GM11168 (cell line): ENCODE results near the gene MXRA8.

Source experiments
- in situ Hi-C: fragments of 300-500 bp; cut with MboI; formaldehyde crosslinking; loops from one replicate; pipeline ENCODE4 v1.12.0; 2022; ENCODE audit warnings: low sequenced_read_pairs; ENCODE audit not compliant: unreplicated experiment

The MXRA8 gene

GRCh38 chr1:1338278-1338677 lies 20.1 kb downstream of the MXRA8 start:
- in situ Hi-C loops: no loop called here

GRCh38 chr1:1337793-1338147 lies 20.6 kb downstream of the MXRA8 start:
- in situ Hi-C loops: no loop called here

GRCh38 chr1:1336931-1337792 lies 21.2 kb downstream of the MXRA8 start:
- in situ Hi-C loops: no loop called here

GRCh38 chr1:1336446-1336845 lies 21.9 kb downstream of the MXRA8 start:
- in situ Hi-C loops: no loop called here

GRCh38 chr1:1335792-1336248 lies 22.5 kb downstream of the MXRA8 start:
- in situ Hi-C loops: no loop called here

GRCh38 chr1:1335283-1335682 lies 23.1 kb downstream of the MXRA8 start:
- in situ Hi-C loops: no loop called here

DNA sequence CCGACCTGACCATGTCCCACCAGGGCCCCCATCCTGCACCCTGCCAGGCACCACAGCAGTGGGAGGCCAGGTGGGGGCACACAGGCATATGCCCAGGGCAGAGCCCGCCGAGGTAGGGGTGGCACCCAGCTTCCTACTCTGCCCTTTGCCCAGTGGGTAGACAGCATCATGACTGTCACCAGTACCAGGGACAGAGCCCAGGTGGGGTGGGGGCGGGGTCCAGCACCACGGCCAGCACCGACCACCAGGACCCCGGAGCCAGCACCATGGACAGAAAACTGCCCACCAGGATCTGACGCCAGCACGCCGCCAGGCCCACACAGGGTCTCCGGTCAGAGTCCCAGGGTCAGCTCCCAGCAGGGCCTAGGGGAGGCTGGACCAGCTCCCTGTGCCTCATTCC lies 23.5 kb downstream of the MXRA8 start:
- in situ Hi-C loops: no loop called here

GRCh38 chr1:1333551-1334241 lies 24.7 kb downstream of the MXRA8 start:
- in situ Hi-C loops: no loop called here

DNA sequence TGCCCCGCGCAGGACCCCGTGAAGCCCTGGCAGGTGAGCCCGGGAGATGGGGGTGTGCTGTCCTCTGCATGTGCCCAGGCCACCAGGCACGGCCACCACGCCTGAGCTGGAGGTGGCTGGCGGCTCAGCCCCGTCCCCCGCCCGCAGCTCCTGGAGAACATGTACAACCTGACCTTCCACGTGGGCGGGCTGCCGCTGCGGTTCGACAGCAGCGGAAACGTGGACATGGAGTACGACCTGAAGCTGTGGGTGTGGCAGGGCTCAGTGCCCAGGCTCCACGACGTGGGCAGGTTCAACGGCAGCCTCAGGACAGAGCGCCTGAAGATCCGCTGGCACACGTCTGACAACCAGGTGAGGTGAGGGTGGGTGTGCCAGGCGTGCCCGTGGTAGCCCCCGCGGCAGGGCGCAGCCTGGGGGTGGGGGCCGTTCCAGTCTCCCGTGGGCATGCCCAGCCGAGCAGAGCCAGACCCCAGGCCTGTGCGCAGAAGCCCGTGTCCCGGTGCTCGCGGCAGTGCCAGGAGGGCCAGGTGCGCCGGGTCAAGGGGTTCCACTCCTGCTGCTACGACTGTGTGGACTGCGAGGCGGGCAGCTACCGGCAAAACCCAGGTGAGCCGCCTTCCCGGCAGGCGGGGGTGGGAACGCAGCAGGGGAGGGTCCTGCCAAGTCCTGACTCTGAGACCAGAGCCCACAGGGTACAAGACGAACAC lies 25.4 kb downstream of the MXRA8 start:
- in situ Hi-C loops: no loop called here

DNA sequence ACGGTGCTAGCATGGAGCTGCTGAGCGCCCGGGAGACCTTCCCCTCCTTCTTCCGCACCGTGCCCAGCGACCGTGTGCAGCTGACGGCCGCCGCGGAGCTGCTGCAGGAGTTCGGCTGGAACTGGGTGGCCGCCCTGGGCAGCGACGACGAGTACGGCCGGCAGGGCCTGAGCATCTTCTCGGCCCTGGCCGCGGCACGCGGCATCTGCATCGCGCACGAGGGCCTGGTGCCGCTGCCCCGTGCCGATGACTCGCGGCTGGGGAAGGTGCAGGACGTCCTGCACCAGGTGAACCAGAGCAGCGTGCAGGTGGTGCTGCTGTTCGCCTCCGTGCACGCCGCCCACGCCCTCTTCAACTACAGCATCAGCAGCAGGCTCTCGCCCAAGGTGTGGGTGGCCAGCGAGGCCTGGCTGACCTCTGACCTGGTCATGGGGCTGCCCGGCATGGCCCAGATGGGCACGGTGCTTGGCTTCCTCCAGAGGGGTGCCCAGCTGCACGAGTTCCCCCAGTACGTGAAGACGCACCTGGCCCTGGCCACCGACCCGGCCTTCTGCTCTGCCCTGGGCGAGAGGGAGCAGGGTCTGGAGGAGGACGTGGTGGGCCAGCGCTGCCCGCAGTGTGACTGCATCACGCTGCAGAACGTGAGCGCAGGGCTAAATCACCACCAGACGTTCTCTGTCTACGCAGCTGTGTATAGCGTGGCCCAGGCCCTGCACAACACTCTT lies 26.2 kb downstream of the MXRA8 start:
- in situ Hi-C loops: no loop called here

DNA sequence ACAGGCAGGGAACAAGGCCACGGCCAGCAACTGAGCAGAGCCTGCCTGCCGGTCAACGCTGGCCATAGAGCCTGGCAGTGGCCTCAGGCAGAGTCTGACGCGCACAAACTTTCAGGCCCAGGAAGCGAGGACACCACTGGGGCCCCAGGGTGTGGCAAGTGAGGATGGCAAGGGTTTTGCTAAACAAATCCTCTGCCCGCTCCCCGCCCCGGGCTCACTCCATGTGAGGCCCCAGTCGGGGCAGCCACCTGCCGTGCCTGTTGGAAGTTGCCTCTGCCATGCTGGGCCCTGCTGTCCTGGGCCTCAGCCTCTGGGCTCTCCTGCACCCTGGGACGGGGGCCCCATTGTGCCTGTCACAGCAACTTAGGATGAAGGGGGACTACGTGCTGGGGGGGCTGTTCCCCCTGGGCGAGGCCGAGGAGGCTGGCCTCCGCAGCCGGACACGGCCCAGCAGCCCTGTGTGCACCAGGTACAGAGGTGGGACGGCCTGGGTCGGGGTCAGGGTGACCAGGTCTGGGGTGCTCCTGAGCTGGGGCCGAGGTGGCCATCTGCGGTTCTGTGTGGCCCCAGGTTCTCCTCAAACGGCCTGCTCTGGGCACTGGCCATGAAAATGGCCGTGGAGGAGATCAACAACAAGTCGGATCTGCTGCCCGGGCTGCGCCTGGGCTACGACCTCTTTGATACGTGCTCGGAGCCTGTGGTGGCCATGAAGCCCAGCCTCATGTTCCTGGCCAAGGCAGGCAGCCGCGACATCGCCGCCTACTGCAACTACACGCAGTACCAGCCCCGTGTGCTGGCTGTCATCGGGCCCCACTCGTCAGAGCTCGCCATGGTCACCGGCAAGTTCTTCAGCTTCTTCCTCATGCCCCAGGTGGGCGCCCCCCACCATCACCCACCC lies 27.0 kb downstream of the MXRA8 start, which contains the start of gene TAS1R3:
TAS1R3 (plus strand) TSS at position 213 of the 898 bp plus-strand sequence; CDS start at position 279, 66 bp downstream.
- in situ Hi-C loops: no loop called here

GRCh38 chr1:1330366-1331067 lies 27.8 kb downstream of the MXRA8 start:
- in situ Hi-C loops: no loop called here

DNA sequence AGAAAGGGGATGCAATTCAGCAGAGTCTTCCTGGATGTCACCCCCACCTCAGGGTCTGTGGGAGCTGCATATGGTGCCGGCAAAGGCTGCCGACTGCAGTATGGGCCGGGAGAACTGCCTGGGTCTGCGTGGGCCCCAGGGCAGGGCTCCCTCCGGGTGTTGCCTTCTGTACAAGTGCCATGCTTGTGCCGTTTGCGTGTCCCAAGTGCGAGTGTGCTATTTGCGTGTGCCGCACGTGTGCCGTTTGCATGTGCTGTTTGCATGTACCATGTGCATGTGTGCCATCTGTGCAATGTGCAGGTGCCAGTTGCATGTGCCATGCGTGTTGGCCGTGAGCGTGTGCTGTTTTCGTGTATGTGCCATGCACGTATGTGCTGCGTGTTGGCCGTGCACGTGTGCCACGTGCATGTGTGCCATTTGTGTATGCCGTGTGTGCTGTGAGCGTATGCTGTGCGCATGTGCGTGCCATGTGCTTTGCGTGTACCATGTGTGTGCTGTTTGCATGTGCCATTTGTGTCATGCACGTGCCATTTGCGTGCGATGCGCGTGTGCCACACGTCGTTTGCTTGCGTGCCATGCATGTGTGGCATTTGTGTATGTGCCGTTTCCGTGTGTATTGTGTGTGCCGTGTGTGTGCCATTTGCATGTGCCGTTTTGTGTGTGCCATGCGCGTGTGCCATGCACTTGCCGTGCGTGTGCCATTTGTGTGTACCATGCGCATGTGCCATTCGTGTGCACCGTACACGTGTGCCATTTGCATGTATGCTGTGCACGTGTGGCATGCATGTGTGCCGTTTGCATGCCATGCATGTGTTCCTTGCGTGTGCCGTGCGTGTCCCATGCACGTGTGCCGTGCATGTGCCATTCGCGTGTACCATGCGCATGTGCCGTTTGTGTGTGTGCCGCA lies 28.8 kb downstream of the MXRA8 start:
- in situ Hi-C loops: no loop called here

DNA sequence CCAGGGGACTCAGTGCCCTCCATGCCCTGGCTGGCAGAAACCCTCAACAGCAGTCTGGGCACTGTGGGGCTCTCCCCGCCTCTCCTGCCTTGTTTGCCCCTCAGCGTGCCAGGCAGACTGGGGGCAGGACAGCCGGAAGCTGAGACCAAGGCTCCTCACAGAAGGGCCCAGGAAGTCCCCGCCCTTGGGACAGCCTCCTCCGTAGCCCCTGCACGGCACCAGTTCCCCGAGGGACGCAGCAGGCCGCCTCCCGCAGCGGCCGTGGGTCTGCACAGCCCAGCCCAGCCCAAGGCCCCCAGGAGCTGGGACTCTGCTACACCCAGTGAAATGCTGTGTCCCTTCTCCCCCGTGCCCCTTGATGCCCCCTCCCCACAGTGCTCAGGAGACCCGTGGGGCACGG lies 30.1 kb downstream of the MXRA8 start:
- in situ Hi-C loops: no loop called here

DNA sequence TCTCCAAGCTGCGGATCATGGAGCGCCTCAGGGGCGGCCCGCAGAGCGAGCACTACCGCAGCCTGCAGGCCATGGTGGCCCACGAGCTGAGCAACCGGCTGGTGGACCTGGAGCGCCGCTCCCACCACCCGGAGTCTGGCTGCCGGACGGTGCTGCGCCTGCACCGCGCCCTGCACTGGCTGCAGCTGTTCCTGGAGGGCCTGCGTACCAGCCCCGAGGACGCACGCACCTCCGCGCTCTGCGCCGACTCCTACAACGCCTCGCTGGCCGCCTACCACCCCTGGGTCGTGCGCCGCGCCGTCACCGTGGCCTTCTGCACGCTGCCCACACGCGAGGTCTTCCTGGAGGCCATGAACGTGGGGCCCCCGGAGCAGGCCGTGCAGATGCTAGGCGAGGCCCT lies 31.1 kb downstream of the MXRA8 start:
- in situ Hi-C loops: no loop called here

GRCh38 chr1:1326075-1326605 lies 32.2 kb downstream of the MXRA8 start:
- in situ Hi-C loops: no loop called here

- in situ Hi-C loops: no loop called here
Observed at GRCh38 chr1:1325288-1326074, 32.9 kb downstream of the MXRA8 start.
